GM18502 (cell line): Measurements from ENCODE around the gene OR6C6.
"Not testable (repeated sequence)": the region's sequence is repeated elsewhere in the genome, so short reads cannot be mapped to it uniquely, and the experiment has no call there.

Source experiments
- ATAC-seq: cut with Tn5 transposase; IDR thresholded peaks from one replicate; pipeline ENCODE4 v1.9.1; 2021; ENCODE audit warnings: mild to moderate bottlenecking; ENCODE audit not compliant: unreplicated experiment, poor library complexity

Gene OR6C6

DNA sequence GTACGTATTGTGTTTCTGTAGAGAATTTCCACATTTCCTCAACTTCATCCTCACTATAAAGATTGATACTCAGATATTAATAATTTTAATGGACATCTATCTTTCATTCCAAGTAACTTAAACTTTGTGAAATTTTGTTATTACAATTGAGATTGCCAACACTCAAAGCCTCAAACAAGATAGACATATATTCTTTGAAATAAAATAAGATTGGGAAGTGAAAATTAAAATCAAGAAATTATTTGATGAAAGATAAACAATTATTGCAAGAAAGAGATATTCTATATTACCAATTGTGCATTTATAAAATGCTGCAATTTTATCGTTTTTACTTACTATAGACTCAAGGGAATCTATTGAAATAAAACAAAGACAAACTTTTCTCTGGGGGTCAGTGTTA, at the start of gene OR6C6:
TSS of gene OR6C6 (minus strand) at position 101 of the 400 bp plus-strand sequence. CDS start 1,337 bp downstream, outside the sequence.
- ATAC-seq = no peak

- no peak for ATAC-seq
Observed at GRCh38 chr12:55336002-55336401, 39.6 kb upstream of the OR6C6 start.

- ATAC-seq = no peak
Observed at GRCh38 chr12:55330446-55330845, 34.1 kb upstream of the OR6C6 start, which contains the start of gene OR6C3. OR6C3 (plus strand) TSS chr12:55330746; CDS start chr12:55331701, 955 bp downstream.

GRCh38 chr12:55325801-55326200, 29.4 kb upstream of the OR6C6 start:
- not testable (repeated sequence) for ATAC-seq

GRCh38 chr12:55320201-55320600, 23.8 kb upstream of the OR6C6 start:
- no peak for ATAC-seq

DNA sequence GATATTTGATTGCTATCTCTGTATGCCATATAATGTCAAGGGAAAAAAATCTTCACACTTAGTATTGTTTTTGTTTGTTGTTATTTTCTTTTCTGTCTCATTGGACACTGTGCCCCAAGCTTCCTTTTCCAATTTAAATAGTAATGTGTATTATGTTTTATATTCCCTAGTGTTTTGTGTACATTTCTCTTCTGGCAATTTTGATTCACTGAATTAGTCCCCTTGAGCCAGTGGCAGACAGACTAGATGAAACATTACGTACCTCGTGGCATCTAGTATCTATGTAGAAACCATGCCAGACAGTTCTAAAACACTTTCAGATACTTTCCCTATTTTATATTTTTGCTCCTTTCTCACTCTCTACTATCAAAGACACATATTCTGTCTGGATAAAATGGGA, 17.7 kb upstream of the OR6C6 start, which contains the start of gene OR6C1:
TSS of gene OR6C1 (plus strand) at position 301 of the 400 bp plus-strand sequence. CDS start 6,257 bp downstream, outside the sequence.
- ATAC-seq = no peak

DNA sequence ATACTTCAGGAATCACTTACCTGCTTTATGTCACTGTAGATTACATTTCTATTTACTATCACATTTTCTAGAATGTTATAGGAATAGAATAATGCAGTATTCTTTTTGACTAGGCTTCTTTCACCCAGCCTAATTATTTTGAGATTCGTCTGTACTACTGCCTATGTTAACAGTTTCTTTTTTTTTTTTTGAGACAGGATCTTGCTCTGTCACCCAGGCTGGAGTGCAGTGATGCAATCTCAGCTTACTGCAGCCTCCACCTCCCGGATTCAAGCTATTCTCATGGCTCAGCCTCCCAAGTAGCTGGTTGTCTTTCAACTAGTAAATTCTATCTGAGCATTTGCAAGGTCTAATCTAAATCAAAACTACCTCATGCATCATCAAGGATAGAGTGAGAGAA, 6.4 kb downstream of the OR6C6 start:
- no peak for ATAC-seq

DNA sequence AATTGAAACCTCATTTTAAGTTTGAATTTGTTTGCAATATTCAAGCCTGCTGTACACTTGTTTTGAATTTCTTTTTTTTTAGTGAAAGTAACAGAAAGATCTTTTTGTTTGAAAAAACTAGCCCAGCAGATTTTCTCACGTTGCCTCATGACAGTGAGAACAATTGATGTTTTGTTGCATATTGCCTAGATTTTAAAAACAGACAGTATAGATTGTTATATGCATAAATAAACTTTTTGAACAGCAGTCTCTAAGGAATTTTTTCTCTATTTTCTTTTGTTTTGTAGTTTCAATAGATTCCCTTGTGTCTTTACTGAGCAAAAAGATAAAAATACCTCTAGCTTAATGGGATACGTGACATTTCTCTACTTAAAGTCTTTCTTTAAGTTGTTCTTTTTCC, 15.4 kb downstream of the OR6C6 start:
- ATAC-seq = no peak

DNA sequence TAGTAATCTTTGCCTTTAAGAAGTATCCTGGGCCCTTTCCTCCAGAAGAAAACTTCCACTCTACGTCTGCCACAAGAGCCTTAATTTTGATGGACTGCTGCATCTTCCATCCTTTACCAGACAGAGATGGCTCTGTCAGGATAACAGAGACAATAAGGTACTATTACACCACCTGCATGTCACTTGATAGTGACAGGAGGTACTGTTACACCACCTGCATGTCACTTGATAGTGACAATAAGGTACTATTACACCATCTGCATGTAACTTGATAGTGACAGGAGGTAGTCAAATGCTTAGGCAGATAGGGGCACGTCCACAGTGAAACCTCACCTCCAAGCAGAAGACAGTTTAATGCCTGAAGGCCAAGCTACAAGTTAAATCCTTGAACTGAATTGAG, 38.1 kb downstream of the OR6C6 start:
- ATAC-seq = no peak

DNA sequence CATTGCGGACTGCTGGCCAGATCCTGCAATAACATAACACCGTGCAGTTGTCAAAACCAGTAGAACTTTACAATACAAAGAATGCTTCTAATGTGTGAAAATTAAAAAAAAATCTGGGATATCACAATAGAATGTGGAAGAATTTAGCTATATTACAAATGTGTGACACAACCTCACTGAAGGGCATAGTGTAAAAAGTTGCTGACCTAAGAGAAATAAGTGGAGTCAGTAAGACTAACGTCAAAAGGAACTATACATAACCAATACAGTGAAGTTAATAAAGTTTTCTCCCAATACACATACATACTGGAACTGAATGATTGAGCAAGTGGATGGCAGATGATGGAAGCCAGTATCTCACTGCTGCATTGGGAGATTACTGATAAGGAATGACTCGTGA, 39.5 kb downstream of the OR6C6 start:
- ATAC-seq = no peak

DNA sequence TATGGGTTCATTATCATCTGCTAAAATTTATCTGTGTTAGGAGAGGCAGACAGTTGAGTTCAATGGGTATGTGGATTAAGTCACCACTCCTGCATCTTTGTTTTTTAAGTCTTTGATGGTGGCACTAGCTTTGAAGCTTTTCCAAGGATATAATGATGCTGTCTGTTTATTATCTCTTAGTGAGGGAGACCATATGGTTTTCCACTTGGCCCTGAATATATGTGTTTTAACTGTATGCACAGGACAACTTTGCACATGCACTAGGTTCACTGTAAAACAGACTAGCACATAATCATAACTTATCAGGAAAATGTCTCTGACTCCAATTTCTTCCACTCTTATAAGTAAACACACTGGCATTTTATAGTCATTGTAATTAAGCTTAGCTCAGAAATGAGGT, 43.1 kb downstream of the OR6C6 start:
- no peak for ATAC-seq

DNA sequence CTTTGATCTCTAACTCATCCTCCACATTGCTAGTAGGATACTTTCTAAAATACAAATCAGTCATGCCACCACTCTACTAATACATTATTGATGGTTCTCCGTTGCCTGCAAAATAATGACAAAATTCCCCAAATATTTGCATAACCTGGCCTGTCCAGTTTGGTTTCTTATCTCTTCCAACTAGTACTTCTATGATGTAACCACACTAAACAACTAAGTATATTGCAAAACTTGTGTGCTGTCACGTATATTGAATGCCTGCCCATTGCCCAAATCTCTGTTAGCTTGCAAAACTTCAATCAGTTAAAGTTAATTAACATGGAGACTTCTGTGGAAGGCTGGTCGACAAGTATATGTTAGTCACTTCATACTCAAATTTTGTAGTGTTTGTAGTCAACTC, 45.4 kb downstream of the OR6C6 start:
- no peak for ATAC-seq

DNA sequence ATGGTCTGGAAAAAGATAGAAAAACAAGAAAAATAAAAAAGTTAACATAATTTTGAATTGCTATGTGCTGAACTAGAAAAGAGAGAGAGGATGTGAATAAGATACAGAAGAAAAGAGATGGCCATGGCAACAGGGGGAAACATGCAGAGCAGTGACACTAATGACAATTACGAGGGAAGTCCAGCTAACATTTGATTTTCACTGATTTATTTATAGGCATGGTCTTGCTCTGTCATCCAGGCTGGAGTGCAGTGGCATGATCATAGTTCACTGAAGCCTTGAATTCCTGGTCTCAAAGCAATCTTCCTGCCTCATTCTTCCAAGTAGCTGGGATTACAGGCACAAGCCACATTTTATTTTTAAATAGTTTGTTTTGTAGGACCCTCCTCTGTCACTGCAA, 50.2 kb downstream of the OR6C6 start:
- no peak for ATAC-seq

DNA sequence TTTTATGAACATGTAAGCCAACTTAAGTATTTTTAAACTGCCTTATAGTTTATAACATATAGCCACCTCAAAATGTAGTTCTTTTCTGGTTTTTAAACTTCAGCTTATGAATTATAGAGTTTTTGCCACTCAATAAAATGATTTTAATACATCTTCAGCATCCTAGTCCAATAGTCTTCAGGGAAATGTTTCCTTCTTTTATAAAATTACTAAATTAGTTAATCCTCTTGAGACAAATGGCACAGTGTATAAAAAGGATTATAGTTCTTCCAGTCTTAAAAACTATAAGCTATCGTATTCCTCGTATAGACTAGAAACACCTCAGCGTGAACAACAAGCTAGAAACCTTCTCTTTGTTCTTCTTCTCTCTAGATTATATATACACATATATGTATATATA, 52.1 kb downstream of the OR6C6 start, which contains the start of gene OR6C74:
TSS of gene OR6C74 (plus strand) at position 301 of the 400 bp plus-strand sequence. CDS start 2,679 bp downstream, outside the sequence.
- no peak for ATAC-seq
